Measurements from ENCODE around the gene RBM4B.
"Not testable (repeated sequence)": the region's sequence is repeated elsewhere in the genome, so short reads cannot be mapped to it uniquely, and the experiment has no call there.

RBM4B gene

DNA sequence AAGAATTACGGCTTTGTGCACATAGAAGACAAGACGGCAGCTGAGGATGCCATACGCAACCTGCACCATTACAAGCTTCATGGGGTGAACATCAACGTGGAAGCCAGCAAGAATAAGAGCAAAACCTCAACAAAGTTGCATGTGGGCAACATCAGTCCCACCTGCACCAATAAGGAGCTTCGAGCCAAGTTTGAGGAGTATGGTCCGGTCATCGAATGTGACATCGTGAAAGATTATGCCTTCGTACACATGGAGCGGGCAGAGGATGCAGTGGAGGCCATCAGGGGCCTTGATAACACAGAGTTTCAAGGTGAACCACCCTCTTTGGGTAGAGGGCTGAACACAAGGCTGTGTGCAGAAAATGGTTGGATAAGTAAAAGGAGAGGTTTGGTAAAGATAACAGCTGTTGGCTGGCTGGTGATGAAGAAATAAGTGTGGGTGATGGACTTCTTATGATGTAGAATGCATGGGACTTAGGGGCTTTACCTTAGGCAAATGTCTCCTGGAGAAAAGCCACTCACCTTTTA is 37.8 kb downstream of the RBM4B start:
- DNase-seq = not testable (repeated sequence)

DNA sequence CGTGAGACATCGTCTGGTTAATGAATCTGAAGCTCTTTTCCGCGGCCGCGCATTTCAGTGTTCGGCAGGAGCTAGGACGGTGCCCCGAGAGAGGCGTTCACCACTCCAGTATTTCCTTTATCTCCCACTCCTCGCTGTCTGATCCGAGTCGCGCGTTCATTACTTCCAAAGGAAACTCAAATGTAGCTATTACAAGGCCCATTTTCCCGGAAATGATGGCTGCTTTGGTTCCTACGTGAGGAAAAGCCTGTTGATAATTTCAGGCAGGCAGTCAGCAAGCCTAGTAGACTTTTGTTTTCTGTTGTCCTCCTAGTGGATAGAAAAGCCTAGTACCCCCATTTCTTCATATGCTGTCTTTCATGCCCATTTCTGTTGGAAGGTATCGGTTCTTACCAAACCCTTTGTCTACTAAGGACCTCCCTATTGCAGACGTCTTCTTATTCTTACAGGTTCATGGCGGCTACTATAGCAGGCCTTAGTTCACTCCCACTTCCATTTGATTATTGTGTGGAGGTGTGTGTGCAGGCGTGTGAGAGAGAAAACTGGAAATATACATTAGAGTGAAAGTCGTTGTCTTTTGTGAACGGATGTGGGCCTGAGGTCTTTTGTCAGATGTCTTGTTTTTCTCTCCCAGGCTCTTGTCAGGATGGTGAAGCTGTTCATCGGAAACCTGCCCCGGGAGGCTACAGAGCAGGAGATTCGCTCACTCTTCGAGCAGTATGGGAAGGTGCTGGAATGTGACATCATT is 38.4 kb downstream of the RBM4B start:
- DNase-seq = no peak

DNA sequence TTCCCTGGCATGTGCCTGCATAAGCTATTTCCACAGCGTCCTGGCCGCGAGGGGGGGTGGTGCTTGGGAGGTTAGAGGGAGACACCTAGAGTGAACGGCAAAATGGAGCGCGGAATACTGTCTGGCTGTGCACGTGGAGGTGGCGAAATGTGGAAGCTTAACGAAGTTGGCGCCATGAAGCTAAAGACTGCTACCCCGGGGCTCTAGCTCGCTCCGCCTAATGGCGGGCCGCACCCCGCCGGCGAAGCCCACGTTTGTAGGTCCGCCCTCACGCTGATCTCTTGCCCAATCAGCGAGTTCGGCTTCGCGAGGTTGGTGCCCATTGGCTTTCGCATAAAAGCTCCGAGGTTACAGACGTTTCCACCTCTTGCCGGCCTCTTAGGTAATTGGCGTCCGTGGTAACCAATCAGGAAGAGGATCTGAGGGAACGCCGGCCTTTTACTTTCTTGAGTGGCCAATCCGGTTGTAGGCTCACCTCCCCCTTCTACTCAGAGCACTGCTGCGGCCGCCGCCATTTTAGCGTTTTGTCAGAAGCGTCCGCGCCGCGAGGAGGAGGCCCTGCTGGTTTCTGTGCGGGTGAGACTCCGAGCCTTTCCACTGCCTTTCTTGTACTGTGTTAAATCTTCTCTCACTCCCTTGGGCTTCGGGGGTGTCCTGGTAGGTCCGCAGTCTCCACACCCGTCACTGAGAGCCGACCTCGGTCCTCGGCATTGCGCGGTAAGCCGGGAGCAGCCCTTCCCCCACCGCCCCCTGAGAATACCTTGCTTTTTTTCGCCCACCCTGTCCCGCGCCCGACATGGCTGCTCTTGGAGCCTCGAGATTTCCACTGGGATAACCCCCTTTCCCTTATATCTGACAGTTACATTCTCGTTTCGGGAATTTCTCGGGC is 39.3 kb downstream of the RBM4B start, which contains the start of gene RBM4:
TSS of gene RBM4 (plus strand) at position 527 of the 889 bp plus-strand sequence. CDS start 1,009 bp downstream, outside the sequence.
- DNase-seq = peak; percentile 96

DNA sequence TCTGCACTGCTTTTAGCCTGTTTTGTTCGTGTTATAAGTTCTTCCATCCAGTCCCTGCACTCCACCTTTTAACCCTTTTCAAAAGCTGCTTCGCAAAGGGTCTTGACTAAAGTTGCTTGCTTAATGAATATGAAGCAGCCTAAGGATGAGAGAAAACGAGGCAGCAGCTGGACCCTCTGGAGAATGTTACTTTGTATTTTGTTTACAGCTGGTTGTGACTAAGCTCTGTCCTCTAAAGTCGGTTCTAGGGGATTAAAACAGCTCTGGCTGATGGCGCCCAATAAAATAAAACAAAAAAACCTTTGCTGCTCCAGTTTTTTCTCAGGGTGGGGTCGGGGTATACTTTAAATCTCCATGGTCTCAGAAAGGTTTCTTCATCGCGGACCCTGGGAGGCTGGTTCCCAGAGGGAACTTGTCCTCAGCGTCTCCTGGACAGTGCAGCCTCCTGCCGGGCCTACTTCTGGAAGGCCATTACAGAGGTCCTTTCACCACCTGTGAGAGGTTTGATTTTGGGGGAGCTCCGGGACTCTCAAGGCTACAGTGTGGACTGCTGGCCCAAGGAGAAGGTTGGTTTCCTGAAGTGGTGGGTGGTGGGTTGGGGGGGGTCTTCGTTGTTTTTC is 40.0 kb downstream of the RBM4B start:
- no peak for DNase-seq

DNA sequence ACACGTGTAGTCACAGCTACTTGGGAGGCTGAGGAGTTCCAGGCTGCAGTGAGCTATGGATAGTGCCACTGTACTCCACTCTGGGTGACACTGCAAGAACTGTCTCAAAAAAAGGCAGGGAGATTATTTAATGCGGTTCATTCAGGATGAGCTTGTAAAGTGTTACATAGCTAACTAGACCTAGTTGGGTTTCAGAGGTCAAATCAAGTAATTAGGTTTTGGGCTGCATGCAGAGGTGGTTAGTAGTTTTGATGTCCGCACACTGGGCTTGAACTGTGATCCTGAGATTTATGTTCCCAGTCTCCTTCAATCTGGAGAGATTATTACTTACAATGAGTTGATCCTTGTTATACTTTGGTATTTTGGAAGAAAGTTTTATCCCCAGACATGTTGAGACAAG is 41.3 kb downstream of the RBM4B start:
- no peak for DNase-seq

DNA sequence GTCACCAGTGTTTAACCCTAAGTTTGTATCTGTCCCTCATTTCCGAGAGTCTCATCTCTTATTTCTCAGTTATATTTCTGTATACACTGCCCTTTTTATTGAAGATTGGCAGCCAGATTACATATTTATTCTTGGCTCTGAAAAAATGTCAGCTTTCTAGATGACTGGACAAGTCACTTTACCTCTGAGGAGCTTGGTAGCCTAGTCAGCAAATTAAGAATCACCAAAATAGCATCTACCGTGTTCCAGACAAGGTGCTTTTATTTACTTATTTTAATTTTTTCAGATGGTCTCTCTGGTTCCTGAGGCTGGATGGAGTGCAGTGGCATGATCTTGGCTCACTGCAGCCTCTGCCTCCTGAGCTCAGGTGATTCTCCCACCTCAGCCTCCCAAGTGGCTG is 44.7 kb downstream of the RBM4B start:
- no peak for DNase-seq

DNA sequence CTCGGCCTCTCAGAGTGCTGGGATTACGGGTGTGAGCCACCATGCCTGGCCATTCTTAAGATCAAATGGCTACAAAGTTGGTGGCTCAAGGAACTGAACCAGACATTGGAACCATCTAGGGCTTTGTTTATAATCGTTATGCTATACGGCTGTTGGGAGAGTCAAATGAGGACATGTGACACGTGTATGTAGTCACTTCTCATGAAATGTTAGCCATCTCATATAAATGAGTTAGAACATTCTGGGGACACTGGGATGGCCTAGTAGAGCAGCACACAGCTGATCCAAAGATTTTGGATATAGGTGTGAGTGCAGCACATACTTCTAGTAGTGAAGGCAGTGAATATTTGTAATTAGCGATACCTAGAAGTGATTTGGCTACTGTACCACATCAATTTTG is 45.8 kb downstream of the RBM4B start:
- no peak for DNase-seq

DNA sequence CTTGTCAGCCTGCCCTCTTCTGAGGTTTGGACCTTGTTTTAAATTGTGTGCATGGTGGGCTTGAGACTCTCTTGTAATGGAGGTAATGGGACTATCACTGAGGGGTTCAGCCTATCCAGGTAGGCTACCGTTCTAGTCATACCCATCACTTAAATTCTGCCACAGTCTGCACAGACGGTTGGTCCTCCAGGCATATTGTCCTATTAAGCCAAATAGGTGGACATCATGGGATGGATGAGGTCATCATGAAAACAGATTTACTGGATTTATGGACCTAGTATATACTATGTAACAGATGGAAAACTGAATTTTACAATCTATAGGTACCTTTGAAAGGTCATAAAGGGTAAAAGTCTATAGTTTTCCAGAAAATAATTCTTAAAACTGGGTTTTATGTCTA is 48.3 kb downstream of the RBM4B start:
- no peak for DNase-seq

DNA sequence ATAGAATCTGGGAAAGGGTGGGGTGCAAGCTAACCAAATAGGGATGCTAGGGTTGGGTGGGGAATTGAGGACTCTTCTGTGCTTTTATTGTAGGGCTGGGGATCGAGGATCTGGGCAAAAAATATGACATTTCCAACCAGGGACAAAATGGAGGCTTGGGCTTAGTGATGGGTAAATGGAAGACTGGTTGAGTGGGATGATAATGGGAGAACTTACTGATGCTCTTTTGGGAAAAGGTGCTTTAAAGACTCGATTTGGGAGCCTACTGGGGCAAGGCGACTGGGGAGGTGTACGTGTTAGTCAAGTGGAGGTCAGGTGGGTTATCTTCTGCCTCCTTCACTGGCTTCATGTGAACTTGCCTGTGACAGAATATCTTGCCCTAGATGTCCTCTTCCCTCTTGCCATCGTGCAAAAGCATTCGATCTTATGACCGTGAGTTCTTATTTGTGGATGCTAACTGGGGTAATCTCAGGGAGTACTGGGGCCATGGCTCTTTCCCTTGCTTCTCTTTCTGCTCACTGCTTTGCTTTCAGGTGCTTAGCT is 49.6 kb downstream of the RBM4B start:
- DNase-seq = no peak

DNA sequence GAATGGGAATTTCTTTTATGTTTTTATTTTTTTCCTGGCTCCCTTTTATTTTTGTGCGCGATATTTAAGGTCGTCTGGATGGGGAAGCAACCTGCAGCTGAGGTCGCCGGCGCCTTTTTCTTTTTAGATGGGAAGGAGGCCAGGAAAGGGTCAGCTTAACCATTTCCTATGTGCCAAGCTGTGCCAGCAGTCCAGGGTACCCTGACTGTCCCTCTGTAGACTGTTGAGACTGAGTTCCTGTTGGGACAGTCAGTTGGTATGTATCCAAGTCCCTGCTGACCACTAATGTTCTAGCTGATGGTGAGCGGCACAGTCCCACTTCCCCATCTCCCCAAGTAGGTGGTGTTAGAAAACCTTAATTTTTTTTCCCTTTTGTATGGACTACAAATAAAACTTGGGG is 50.8 kb downstream of the RBM4B start:
- no peak for DNase-seq

DNA sequence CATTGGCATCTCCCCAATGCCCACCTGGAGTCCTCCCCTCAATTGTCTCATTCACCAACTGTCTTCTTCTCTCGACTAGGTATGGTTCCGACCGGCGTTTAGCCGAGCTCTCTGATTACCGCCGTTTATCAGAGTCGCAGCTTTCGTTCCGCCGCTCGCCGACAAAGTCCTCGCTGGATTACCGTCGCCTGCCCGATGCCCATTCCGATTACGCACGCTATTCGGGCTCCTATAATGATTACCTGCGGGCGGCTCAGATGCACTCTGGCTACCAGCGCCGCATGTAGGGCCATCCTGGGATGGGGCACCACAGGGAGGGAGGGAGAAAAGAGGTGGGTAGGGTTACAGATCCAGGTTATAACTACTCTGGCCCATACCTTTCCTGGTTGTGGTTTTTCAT is 51.3 kb downstream of the RBM4B start:
- DNase-seq = no peak

DNA sequence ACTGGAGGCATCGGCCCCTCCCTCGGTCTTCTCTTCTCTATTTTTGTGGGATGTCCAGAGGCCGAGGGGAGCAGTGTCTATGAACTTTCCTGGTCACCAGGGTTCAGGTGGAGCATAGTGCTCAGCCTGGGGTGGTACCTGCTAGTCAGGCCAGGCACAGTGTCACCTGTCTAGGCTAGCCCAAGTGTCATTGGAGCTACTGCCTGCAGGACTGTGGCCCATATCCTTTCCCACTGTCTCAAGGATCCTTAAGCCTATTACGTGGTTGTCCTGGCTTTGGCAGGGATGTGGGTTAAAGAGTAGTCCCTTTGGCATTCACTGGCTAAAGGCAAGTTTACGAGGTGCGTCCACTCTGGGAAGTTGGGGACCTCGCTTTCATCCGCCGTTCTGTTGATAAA is 51.9 kb downstream of the RBM4B start:
- no peak for DNase-seq

DNA sequence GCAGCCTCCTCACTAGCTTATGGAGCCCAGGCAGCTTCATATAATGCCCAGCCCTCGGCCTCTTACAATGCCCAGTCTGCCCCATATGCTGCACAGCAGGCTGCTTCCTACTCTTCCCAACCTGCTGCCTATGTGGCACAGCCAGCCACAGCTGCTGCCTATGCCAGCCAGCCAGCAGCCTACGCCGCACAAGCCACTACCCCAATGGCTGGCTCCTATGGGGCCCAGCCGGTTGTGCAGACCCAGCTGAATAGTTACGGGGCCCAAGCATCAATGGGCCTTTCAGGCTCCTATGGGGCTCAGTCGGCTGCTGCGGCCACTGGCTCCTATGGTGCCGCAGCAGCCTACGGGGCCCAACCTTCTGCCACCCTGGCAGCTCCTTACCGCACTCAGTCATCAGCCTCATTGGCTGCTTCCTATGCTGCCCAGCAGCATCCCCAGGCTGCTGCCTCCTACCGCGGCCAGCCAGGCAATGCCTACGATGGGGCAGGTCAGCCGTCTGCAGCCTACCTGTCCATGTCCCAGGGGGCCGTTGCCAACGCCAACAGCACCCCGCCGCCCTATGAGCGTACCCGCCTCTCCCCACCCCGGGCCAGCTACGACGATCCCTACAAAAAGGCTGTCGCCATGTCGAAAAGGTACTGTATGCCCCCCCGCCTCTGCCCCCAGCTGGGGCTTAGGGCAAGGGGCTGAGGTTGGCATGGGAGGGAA is 52.5 kb downstream of the RBM4B start:
- no peak for DNase-seq

DNA sequence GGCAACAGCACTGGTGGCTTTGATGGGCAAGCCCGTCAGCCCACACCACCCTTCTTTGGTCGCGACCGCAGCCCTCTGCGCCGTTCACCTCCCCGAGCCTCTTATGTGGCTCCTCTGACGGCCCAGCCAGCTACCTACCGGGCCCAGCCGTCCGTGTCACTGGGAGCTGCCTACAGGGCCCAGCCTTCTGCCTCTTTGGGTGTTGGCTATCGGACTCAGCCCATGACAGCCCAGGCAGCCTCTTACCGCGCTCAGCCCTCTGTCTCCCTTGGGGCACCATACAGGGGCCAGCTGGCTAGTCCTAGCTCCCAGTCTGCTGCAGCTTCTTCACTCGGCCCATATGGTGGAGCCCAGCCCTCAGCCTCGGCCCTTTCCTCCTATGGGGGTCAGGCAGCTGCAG is 53.2 kb downstream of the RBM4B start:
- no peak for DNase-seq

DNA sequence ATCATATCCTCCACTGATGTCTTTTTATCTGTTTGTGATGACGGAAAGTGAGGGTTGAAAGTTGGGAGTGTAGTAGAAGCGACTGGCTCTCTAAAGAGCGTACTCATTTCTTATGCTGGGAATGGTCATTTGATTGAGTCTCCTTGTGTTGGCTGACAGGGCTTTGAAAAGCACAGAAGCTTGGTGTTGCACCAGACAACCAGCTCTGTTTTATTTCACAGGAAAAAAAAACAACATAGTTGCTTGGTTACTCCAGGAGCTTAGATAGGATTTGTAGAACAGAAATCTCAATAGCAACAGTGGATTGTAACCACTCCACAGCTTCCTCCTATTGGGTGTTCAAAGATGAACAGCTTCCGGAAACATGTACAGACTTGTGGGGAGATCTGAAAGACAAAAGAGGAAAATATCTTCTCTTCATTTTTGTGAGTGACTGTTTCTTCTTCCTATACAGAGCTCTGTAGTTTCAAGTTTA is 58.6 kb downstream of the RBM4B start:
- no peak for DNase-seq

DNA sequence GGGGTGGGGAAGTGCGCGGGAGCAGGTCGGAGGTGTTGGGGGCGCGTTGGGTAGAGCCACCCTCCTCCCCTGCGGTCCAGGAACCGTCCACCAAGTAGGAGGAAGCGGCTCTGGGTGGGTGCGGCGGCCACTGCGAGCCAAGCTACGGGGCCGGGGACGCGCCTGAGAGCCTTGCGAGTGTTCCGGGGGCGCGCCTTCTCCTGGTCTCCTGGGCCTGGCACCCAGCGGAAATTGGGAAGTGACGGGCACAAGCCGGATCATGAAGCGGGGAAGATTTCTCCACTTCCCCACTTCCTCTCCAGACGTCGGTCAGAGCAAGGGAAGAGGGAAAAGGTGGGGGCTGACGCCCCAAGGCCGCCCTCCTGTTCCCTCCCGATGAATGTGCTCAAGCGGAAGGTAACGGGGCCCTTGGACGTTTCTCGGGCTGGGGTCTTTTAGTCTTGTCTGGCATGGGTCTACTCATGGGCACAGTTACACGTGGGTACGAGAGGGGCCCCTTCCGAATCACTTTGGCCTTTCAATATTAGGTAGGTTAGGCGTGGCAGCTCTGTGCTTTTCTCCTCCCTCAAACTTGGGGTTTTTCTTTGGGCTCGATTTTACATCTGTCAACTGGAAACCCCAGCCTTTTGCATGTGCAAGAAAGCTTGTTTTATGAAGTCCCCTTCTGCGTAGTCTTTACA is 60.4 kb downstream of the RBM4B start:
- no peak for DNase-seq

DNA sequence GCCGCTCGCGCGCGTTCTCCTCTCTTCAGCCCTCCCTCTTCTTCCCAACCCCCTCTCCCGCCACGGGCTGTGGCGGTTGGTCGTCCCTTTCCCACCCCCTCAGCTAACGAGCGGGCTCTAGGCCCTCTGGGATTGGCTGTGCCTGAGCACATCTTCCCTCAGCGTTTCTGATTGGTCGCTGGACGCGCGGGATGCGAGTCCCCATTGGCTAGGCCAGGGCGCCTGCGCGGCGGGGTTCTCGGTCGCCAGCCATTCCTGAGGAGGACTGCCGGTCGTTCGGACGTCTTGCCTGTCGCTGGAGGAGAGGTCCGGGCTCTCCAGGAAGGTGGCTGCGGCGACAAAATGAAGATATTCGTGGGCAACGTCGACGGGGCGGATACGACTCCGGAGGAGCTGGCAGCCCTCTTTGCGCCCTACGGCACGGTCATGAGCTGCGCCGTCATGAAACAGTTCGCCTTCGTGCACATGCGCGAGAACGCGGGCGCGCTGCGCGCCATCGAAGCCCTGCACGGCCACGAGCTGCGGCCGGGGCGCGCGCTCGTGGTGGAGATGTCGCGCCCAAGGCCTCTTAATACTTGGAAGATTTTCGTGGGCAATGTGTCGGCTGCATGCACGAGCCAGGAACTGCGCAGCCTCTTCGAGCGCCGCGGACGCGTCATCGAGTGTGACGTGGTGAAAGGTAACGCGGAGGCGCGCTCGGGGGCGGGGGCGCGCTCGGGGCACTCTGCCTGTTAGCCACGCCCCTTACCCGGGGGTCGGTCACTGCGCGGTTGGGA is 61.1 kb downstream of the RBM4B start, which contains the start of gene RBM14:
TSS of gene RBM14 (plus strand) at position 252 of the 776 bp plus-strand sequence. CDS start at position 343, 91 bp downstream.
- DNase-seq = peak; percentile 93
